Breast epithelium (tissue), 4 donors: ENCODE measurements around the gene ITGA8. TPM values are rescaled to one million over a fixed set of nuclear protein-coding genes. Genes with fewer than 3 reads are reported as not detected.
"Not testable (repeated sequence)": the region's sequence is repeated elsewhere in the genome, so short reads cannot be mapped to it uniquely, and the experiment has no call there.

Experiments
- DNase-seq, 2 donors: peaks; one replicate each; pipeline ENCODE4 v3.0.0-alpha.2; 2019; ENCODE audit warnings: low spot score in 2 of 2
- H3K27ac ChIP-seq, 2 donors: fragments of 200-600 bp; sonication (generic) in 1 of 2; one replicate each; pipeline ENCODE4 v1.5.1; 2016 to 2019; ENCODE audit warnings: mild to moderate bottlenecking in 1 of 2
- H3K27me3 ChIP-seq, 2 donors: fragments of 200-600 bp; sonication (generic) in 1 of 2; one replicate each; pipeline versions ENCODE4 v1.5.1 to v1.6.0; 2017 to 2019; ENCODE audit warnings: control low read depth in 1 of 2, mild to moderate bottlenecking in 1 of 2
- H3K36me3 ChIP-seq: fragments of 200-600 bp; one replicate; pipeline ENCODE4 v1.5.1; 2019
- H3K4me1 ChIP-seq, 2 donors: fragments of 200-600 bp; sonication (generic); one replicate each; pipeline ENCODE4 v1.5.1; 2016 to 2019; ENCODE audit warnings: control low read depth in 1 of 2
- H3K4me3 ChIP-seq, 3 donors: fragments of 200-600 bp; sonication (generic); 1 replicate in 2 of 3; 2 replicates in 1 of 3; pipeline ENCODE4 v1.5.1; 2016 to 2019; ENCODE audit warnings: mild to moderate bottlenecking in 3 of 3, moderate library complexity in 2 of 3
- H3K9me3 ChIP-seq, 2 donors: fragments of 200-600 bp; sonication (generic) in 1 of 2; one replicate each; pipeline ENCODE4 v1.5.1; 2016 to 2019; ENCODE audit warnings: control low read depth in 1 of 2
- POLR2A ChIP-seq: fragments of 450-650 bp; IDR thresholded peaks from one replicate; pipeline ENCODE4 v1.6.1; 2016; ENCODE audit warnings: antibody characterized with exemption, mild to moderate bottlenecking, moderate library complexity
- POLR2AphosphoS5 ChIP-seq, 3 donors: sonication (generic); formaldehyde crosslinking; IDR thresholded peaks; one replicate each; pipeline ENCODE4 v1.6.1; 2017; ENCODE audit warnings: antibody characterized with exemption in 3 of 3
- intact Hi-C: fragments of 100-400 bp; cut with DNase I; formaldehyde crosslinking; loops from one replicate; pipeline ENCODE4 v1.15.1; 2023; ENCODE audit warnings: low total_unique reads
- total RNA-seq, 3 donors: library from RNA; depleted of rRNA; stranded (reverse); fragments of >200 nt; gene quantifications; one replicate each; pipeline ENCODE4 v1.1.0, GENCODE V29; 2016
- TF ChIP-seq, protein P1 (sequence below), 3 donors: fragments of 450-650 bp; IDR thresholded peaks; one replicate each; pipeline ENCODE4 v1.5.1; 2016 to 2017; ENCODE audit warnings: antibody characterized with exemption in 3 of 3, mild to moderate bottlenecking in 3 of 3, moderate library complexity in 3 of 3

Gene ITGA8
- total RNA-seq, 3 donors from 2014 or later, result 2.0 to 2.9 (median 2.6) TPM

DNA sequence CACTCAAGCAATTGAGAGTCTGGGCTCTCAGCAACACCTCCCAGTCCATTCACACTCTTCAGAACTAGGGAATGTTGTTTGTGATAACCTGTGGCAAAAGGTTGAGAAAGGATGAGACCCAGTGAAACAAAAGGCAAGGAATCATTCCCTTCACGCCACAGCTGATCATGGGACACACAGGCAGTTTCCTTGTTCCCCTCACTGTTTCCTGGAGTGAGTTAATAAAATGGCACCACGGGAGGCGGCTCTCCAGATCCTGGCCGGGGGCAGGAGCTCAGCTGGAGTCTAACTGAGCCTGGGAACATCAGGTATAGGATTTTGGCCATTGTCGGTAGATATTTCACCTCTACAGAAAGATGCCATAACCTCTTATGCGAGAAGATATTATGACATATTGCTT is 241.3 kb downstream of the ITGA8 start:
- no peak for DNase-seq
- no peaks in the 10 kb centered on the region for H3K4me1 ChIP-seq
- TF ChIP-seq, protein P1, sequence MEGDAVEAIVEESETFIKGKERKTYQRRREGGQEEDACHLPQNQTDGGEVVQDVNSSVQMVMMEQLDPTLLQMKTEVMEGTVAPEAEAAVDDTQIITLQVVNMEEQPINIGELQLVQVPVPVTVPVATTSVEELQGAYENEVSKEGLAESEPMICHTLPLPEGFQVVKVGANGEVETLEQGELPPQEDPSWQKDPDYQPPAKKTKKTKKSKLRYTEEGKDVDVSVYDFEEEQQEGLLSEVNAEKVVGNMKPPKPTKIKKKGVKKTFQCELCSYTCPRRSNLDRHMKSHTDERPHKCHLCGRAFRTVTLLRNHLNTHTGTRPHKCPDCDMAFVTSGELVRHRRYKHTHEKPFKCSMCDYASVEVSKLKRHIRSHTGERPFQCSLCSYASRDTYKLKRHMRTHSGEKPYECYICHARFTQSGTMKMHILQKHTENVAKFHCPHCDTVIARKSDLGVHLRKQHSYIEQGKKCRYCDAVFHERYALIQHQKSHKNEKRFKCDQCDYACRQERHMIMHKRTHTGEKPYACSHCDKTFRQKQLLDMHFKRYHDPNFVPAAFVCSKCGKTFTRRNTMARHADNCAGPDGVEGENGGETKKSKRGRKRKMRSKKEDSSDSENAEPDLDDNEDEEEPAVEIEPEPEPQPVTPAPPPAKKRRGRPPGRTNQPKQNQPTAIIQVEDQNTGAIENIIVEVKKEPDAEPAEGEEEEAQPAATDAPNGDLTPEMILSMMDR (IDR thresholded peaks at IDR 0.05), result no peak
- TF ChIP-seq POLR2A (no peak), POLR2AphosphoS5 (IDR thresholded peaks at IDR 0.05) (no peak)
- no peak overlapping the region for H3K27ac ChIP-seq
- H3K9me3 ChIP-seq, result no peaks in the 10 kb centered on the region
- no peaks in the 10 kb centered on the region for H3K27me3 ChIP-seq
- intact Hi-C loops, result no loop called here
- no peak overlapping the region for H3K4me3 ChIP-seq
- no peaks in the 10 kb centered on the region for H3K36me3 ChIP-seq

DNA sequence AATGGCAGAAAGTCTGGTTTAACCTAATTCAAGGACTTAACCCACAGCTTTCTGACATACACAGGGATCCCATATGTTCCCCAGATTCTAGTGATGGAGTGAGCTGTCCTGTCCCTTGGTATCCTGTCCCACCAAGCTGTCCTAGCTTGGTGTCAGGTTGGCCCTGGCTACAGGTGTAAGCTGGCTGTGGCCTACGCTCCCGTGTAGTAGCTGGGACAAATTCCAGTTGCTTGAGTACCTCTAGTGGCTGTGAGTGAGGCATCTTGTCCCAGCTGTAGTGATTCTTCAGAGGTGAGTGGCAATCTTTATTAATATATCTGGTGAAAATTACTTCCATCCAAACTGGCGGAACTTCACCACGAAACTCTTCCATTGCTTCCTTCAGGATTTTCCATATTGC is 243.4 kb downstream of the ITGA8 start:
- intact Hi-C loops, result no loop called here
- DNase-seq, result no peak
- no peaks in the 10 kb centered on the region for H3K4me1 ChIP-seq

DNA sequence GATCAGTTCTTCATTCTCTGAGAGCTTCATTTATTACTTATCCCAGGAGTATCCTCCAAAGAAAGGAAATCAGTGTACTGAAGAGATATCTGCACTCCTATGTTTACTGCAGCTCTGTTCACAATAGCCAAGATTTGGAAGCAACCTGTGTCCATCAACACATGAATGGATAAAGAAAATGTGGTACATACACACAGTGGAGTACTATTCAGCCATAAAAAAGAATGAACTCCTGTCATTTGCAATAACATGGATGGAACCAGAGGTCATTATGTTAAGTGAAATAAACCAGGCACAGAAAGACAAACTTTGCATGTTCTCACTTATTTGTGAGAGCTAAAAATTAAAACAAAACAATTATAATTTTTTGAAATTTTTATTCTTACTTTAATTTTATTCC is 244.3 kb downstream of the ITGA8 start:
- H3K4me3 ChIP-seq, H3K36me3 ChIP-seq, H3K27ac ChIP-seq, H3K27me3 ChIP-seq, H3K9me3 ChIP-seq, intact Hi-C loops, DNase-seq, H3K4me1 ChIP-seq: not testable (repeated sequence)

More for the DNA sequence above, 243.4 kb downstream of the ITGA8 start:
- H3K27me3 ChIP-seq, result no peaks in the 10 kb centered on the region
- no peak overlapping the region for H3K27ac ChIP-seq
- H3K9me3 ChIP-seq, result no peaks in the 10 kb centered on the region
- no peak overlapping the region for H3K4me3 ChIP-seq
- TF ChIP-seq POLR2A (no peak), POLR2AphosphoS5 (IDR thresholded peaks at IDR 0.05) (no peak)
- TF ChIP-seq, protein P1 (IDR thresholded peaks at IDR 0.05), result no peak
- no peaks in the 10 kb centered on the region for H3K36me3 ChIP-seq

DNA sequence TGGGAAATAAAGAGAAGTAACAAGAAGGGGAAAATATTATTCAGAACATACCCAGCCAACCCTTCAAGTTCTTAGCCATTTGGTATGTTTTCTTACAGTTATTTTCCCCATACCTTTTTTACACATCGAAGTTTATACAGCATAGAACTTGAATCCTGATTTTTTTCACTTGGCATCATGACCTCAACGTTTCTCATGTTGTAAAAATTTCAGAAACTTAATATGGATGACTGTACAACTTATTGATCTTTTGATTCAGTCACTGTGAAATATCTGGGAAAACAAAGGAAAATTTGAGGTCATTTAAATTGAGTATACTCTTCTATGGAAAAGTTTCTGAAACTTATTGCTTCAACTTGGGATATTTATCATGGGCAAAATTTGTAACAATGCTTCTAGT is 245.1 kb downstream of the ITGA8 start:
- intact Hi-C loops, result no loop called here
- Histone ChIP-seq H3K36me3 (no peaks in the 10 kb centered on the region), H3K27ac (no peak overlapping the region), H3K27me3 (no peaks in the 10 kb centered on the region), H3K4me1 (no peaks in the 10 kb centered on the region), H3K4me3 (no peak overlapping the region), H3K9me3 (no peaks in the 10 kb centered on the region)
- no peak for DNase-seq
- TF ChIP-seq POLR2A (no peak), POLR2AphosphoS5 (IDR thresholded peaks at IDR 0.05) (no peak)
- TF ChIP-seq, protein P1 (IDR thresholded peaks at IDR 0.05), result no peak

DNA sequence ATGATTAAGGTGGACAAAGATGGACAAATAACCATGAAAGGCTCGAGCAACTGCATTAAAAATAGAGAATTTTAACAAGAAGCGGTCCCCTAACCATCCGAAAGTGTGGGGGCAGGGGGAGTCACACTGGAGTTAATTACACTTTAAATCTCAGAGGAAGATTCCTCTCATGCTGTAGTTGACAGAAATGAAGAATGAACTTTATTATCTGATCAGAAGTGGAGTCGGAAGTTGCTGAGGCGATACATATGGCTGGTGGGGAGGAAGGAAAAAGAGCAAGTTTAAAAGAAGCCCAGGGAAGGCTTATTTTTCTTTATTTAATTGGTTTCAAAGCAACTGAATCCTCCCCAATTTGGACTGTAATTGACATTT is 246.3 kb downstream of the ITGA8 start:
- H3K36me3 ChIP-seq, result no peaks in the 10 kb centered on the region
- H3K4me1 ChIP-seq, result no peaks in the 10 kb centered on the region
- TF ChIP-seq, protein P1 (IDR thresholded peaks at IDR 0.05), result no peak
- no peak for TF ChIP-seq POLR2AphosphoS5 (IDR thresholded peaks at IDR 0.05)
- TF ChIP-seq POLR2A, result no peak
- no peak overlapping the region for H3K27ac ChIP-seq
- H3K4me3 ChIP-seq, result no peak overlapping the region
- H3K27me3 ChIP-seq, result no peaks in the 10 kb centered on the region
- intact Hi-C loops, result no loop called here
- no peak for DNase-seq
- no peaks in the 10 kb centered on the region for H3K9me3 ChIP-seq
